Heart left ventricle (tissue), 13 donors: ENCODE results near the gene TCAP.

Source experiments
- CTCF ChIP-seq, 12 donors: fragments of 200-600 bp; sonication (generic) in 4 of 12; IDR thresholded peaks; one replicate each; pipeline versions ENCODE4 v1.5.0 to v1.8.0; 2018 to 2022; ENCODE audit warnings: antibody characterized with exemption in 12 of 12, mild to moderate bottlenecking in 5 of 12
- POLR2A ChIP-seq, 2 donors: fragments of 450-650 bp; IDR thresholded peaks; one replicate each; pipeline ENCODE4 v1.6.1; 2017; ENCODE audit warnings: antibody characterized with exemption in 2 of 2, mild to moderate bottlenecking in 2 of 2, moderate library complexity in 2 of 2
- donor health status: ischemic (EF 13 %, LVEDD 7.1; RV severe dilation, severe dysfunction).
- donor health status: DM: no; HTN: yes; CAD: no.
- donor health status: DM: no; HTN: no; CAD: no.
- donor health status: ischemic (EF 25% LVEDD 6.9; RV normal size, moderate dysfunction).
- donor health status: ischemic (EF 25% LVEDD 5.7; RV mildly dilated, moderate dysfunction).
- donor health status: ischemic (EF 35%, LVEDD 5.7; RV mildly dilated, moderate dysfunction).
- donor health status: nonischemic (EF 11% LVEDD 7.7; RV severe dilation, severe dysfunction).
- donor health status: DM: yes; HTN: yes; CAD: no.
- donor health status: PGD.
- donor health status: ischemic (EF 29% LVEDD 5.4; RV normal size, mild dysfunction).
- donor health status: nonischemic (EF 23%, LVEDD 6.1; RV moderate dilation, normal function).

- TF ChIP-seq CTCF (IDR thresholded peaks at IDR 0.05), result no peak
- TF ChIP-seq POLR2A (IDR thresholded peaks at IDR 0.05), result no peak
Observed at GRCh38 chr17:39701784-39702422, 36.8 kb downstream of the TCAP start.
